IMR-90 (cell line): Measurements from ENCODE around the gene SYNE1.

ENCODE experiments used
- ELK1 ChIP-seq: fragments of 150-350 bp; IDR thresholded peaks from 2 replicates; pipeline ENCODE4 v1.6.1; 2016; ENCODE audit warnings: low read depth, mild to moderate bottlenecking, low read length, moderate library complexity, borderline replicate concordance
- POLR2A ChIP-seq: IDR thresholded peaks from 2 replicates; pipeline ENCODE4 v1.6.1; 2012; ENCODE audit warnings: mild to moderate bottlenecking, low read depth, low read length
- RCOR1 ChIP-seq: IDR thresholded peaks from 2 replicates; pipeline ENCODE4 v1.6.1; 2012; ENCODE audit warnings: mild to moderate bottlenecking, low read length, improper control_type of control experiment; ENCODE audit not compliant: insufficient replicate concordance
- RFX5 ChIP-seq: IDR thresholded peaks from 2 replicates; pipeline ENCODE4 v1.8.0; 2012; ENCODE audit warnings: low read depth, mild to moderate bottlenecking, low read length, moderate library complexity
- TF ChIP-seq, protein P1 (sequence below): conservative IDR thresholded peaks from 2 replicates; pipeline ENCODE4 v1.5.1; 2012; ENCODE audit warnings: mild to moderate bottlenecking, low read depth, low read length, improper control_type of control experiment

DNA sequence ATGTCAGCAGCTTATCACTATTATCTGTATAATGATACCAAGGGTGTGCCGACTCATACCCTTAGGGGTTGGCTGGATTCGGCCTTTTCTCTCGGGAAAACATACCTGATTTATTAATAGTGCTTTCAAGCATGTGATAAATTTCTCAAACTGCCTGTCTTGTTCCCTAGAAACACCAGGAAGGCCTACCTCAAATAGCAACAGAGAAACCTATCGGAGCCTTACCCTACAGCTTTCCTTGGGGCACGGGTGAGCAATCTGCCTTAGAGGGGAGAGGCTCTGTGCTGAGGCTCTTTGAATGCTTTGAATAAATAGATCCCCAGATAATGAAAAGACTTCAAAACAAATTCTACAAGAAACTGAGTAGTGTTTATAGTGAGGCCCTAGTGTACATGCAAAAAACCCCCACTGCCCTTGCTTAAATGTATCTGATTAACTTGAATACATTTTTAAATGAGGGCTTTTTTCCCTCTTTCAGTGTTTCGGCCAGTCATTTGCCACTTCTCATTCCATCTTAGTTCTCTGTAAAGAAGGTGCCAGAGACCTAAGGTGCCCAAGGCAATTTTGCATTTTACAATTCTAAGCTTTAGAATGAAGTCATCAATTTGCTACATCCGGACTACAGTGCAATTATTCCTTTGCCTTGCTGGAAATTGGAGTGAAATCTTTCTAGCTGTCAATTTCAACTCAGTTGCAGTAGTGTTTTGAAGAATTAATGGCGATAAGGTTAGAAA lies 509.6 kb downstream of the SYNE1 start:
- TF ChIP-seq, protein P1, sequence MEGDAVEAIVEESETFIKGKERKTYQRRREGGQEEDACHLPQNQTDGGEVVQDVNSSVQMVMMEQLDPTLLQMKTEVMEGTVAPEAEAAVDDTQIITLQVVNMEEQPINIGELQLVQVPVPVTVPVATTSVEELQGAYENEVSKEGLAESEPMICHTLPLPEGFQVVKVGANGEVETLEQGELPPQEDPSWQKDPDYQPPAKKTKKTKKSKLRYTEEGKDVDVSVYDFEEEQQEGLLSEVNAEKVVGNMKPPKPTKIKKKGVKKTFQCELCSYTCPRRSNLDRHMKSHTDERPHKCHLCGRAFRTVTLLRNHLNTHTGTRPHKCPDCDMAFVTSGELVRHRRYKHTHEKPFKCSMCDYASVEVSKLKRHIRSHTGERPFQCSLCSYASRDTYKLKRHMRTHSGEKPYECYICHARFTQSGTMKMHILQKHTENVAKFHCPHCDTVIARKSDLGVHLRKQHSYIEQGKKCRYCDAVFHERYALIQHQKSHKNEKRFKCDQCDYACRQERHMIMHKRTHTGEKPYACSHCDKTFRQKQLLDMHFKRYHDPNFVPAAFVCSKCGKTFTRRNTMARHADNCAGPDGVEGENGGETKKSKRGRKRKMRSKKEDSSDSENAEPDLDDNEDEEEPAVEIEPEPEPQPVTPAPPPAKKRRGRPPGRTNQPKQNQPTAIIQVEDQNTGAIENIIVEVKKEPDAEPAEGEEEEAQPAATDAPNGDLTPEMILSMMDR = no peak
- no peak for TF ChIP-seq POLR2A
- no peak for TF ChIP-seq ELK1
- no peak for TF ChIP-seq RFX5
- TF ChIP-seq RCOR1 = no peak
